ENCODE measurements around the gene ZNF197.
"Not testable (repeated sequence)": the region's sequence is repeated elsewhere in the genome, so short reads cannot be mapped to it uniquely, and the experiment has no call there.

ZNF197 gene

GRCh38 chr3:44647771-44648170 is 22.9 kb downstream of the ZNF197 start:
- Mint-ChIP-seq H3K27ac (peak overlapping the region; percentile 73), H3K36me3 (peaks cover 19% of the 10 kb centered on the region), H3K9me3 (peaks cover 6% of the 10 kb centered on the region), H3K4me1 (peaks cover 11% of the 10 kb centered on the region), H3K4me3 (peak overlapping the region; percentile 68)
- no peak for DNase-seq (ENCODE audit: low spot score in 2 of 2)
- ATAC-seq = no peak

- Mint-ChIP-seq H3K4me1 (peaks cover 11% of the 10 kb centered on the region), H3K27ac (peak within 1 kb of the TSS; percentile 73), H3K9me3 (peaks cover 6% of the 10 kb centered on the region), H3K4me3 (peak within 1 kb of the TSS; percentile 68), H3K36me3 (peaks cover 17% of the 10 kb centered on the region)
- ATAC-seq = peak; percentile 86
- DNase-seq (ENCODE audit: low spot score in 2 of 2) = peak; percentile 14 to 68
These were observed 23.9 kb downstream of the ZNF197 start, which contains the start of gene ZNF35 for GRCh38 chr3:44648564-44649229. ZNF35 (plus strand) TSS chr3:44648732; CDS start chr3:44651068, 2,336 bp downstream.

- no peak overlapping the region for H3K27ac Mint-ChIP-seq
These were observed 24.9 kb downstream of the ZNF197 start for GRCh38 chr3:44649709-44650108.

GRCh38 chr3:44654039-44654438 is 29.2 kb downstream of the ZNF197 start:
- no peak for DNase-seq (ENCODE audit: low spot score in 2 of 2)
- H3K36me3 Mint-ChIP-seq = peaks cover 56% of the 10 kb centered on the region
- H3K4me3 Mint-ChIP-seq = no peak overlapping the region
- no peak for ATAC-seq
- H3K4me1 Mint-ChIP-seq = peaks cover 3% of the 10 kb centered on the region
- no peak overlapping the region for H3K27ac Mint-ChIP-seq
- peaks cover 12% of the 10 kb centered on the region for H3K9me3 Mint-ChIP-seq

More at GRCh38 chr3:44649709-44650108, 24.9 kb downstream of the ZNF197 start:
- H3K9me3 Mint-ChIP-seq = peaks cover 6% of the 10 kb centered on the region
- H3K4me3 Mint-ChIP-seq = no peak overlapping the region
- ATAC-seq (no peak), DNase-seq (ENCODE audit: low spot score in 2 of 2) (no peak)
- peaks cover 24% of the 10 kb centered on the region for H3K36me3 Mint-ChIP-seq
- H3K4me1 Mint-ChIP-seq = peaks cover 11% of the 10 kb centered on the region

GRCh38 chr3:44659015-44659414 is 34.2 kb downstream of the ZNF197 start:
- no peak overlapping the region for H3K4me3 Mint-ChIP-seq
- no peak for DNase-seq (ENCODE audit: low spot score in 2 of 2)
- no peak for ATAC-seq
- no peaks in the 10 kb centered on the region for H3K4me1 Mint-ChIP-seq
- H3K27ac Mint-ChIP-seq = no peak overlapping the region
- H3K36me3 Mint-ChIP-seq = peaks cover 52% of the 10 kb centered on the region
- peaks cover 18% of the 10 kb centered on the region for H3K9me3 Mint-ChIP-seq

GRCh38 chr3:44659434-44659833 is 34.6 kb downstream of the ZNF197 start:
- H3K9me3 Mint-ChIP-seq = peaks cover 18% of the 10 kb centered on the region
- ATAC-seq = no peak
- H3K4me3 Mint-ChIP-seq = no peak overlapping the region
- no peaks in the 10 kb centered on the region for H3K4me1 Mint-ChIP-seq
- H3K27ac Mint-ChIP-seq = no peak overlapping the region
- peaks cover 48% of the 10 kb centered on the region for H3K36me3 Mint-ChIP-seq
- no peak for DNase-seq (ENCODE audit: low spot score in 2 of 2)

GRCh38 chr3:44661189-44661588 is 36.4 kb downstream of the ZNF197 start:
- Mint-ChIP-seq H3K27ac (no peak overlapping the region), H3K4me3 (no peak overlapping the region), H3K9me3 (peaks cover 18% of the 10 kb centered on the region), H3K36me3 (peaks cover 40% of the 10 kb centered on the region), H3K4me1 (no peaks in the 10 kb centered on the region)
- no peak for DNase-seq (ENCODE audit: low spot score in 2 of 2)
- no peak for ATAC-seq

GRCh38 chr3:44665173-44665572 is 40.3 kb downstream of the ZNF197 start:
- no peak overlapping the region for H3K4me3 Mint-ChIP-seq
- no peaks in the 10 kb centered on the region for H3K4me1 Mint-ChIP-seq
- H3K36me3 Mint-ChIP-seq = peaks cover 4% of the 10 kb centered on the region
- DNase-seq (ENCODE audit: low spot score in 2 of 2) (no peak), ATAC-seq (no peak)
- H3K27ac Mint-ChIP-seq = no peak overlapping the region
- peaks cover 11% of the 10 kb centered on the region for H3K9me3 Mint-ChIP-seq

- DNase-seq (ENCODE audit: low spot score in 2 of 2) (no peak), ATAC-seq (no peak)
- no peaks in the 10 kb centered on the region for H3K36me3 Mint-ChIP-seq
- H3K4me3 Mint-ChIP-seq = no peak overlapping the region
- no peak overlapping the region for H3K27ac Mint-ChIP-seq
- no peaks in the 10 kb centered on the region for H3K4me1 Mint-ChIP-seq
- peaks cover 8% of the 10 kb centered on the region for H3K9me3 Mint-ChIP-seq
These were observed 41.5 kb downstream of the ZNF197 start for GRCh38 chr3:44666346-44666745.

- no peak for DNase-seq (ENCODE audit: low spot score in 2 of 2)
- peaks cover 14% of the 10 kb centered on the region for H3K9me3 Mint-ChIP-seq
- no peak overlapping the region for H3K27ac Mint-ChIP-seq
- H3K4me3 Mint-ChIP-seq = no peak overlapping the region
- no peaks in the 10 kb centered on the region for H3K4me1 Mint-ChIP-seq
- no peaks in the 10 kb centered on the region for H3K36me3 Mint-ChIP-seq
- ATAC-seq = no peak
These were observed 44.9 kb downstream of the ZNF197 start for GRCh38 chr3:44669760-44670159.

- H3K9me3 Mint-ChIP-seq = peaks cover 12% of the 10 kb centered on the region
- ATAC-seq; H3K27ac Mint-ChIP-seq; DNase-seq (ENCODE audit: low spot score in 2 of 2); H3K4me3 Mint-ChIP-seq; H3K4me1 Mint-ChIP-seq; H3K36me3 Mint-ChIP-seq: not testable (repeated sequence)
These were observed 48.6 kb downstream of the ZNF197 start for GRCh38 chr3:44673466-44673865.

- no peak for ATAC-seq
- Mint-ChIP-seq H3K4me3 (no peak overlapping the region), H3K27ac (no peak overlapping the region), H3K9me3 (peaks cover 12% of the 10 kb centered on the region), H3K36me3 (no peaks in the 10 kb centered on the region), H3K4me1 (no peaks in the 10 kb centered on the region)
- DNase-seq (ENCODE audit: low spot score in 2 of 2) = no peak
These were observed 49.4 kb downstream of the ZNF197 start for GRCh38 chr3:44674211-44674610.

- ATAC-seq = no peak
- H3K9me3 Mint-ChIP-seq = peaks cover 17% of the 10 kb centered on the region
- H3K4me1 Mint-ChIP-seq = no peaks in the 10 kb centered on the region
- DNase-seq (ENCODE audit: low spot score in 2 of 2) = no peak
- H3K4me3 Mint-ChIP-seq = no peak overlapping the region
- H3K36me3 Mint-ChIP-seq = no peaks in the 10 kb centered on the region
- H3K27ac Mint-ChIP-seq = no peak overlapping the region
These were observed 53.8 kb downstream of the ZNF197 start for GRCh38 chr3:44678480-44679116.

GRCh38 chr3:44680921-44681455 is 56.2 kb downstream of the ZNF197 start:
- Mint-ChIP-seq H3K4me3 (no peak overlapping the region), H3K27ac (no peak overlapping the region), H3K4me1 (peaks cover 14% of the 10 kb centered on the region), H3K36me3 (peaks cover 7% of the 10 kb centered on the region), H3K9me3 (peaks cover 14% of the 10 kb centered on the region)
- ATAC-seq (no peak), DNase-seq (ENCODE audit: low spot score in 2 of 2) (no peak)

GRCh38 chr3:44682182-44682896 is 57.5 kb downstream of the ZNF197 start:
- Mint-ChIP-seq H3K4me1 (peaks cover 14% of the 10 kb centered on the region), H3K36me3 (peaks cover 7% of the 10 kb centered on the region)
- no peak for DNase-seq (ENCODE audit: low spot score in 2 of 2)

More at GRCh38 chr3:44682182-44682896, 57.5 kb downstream of the ZNF197 start:
- no peak for ATAC-seq
- Mint-ChIP-seq H3K4me3 (no peak overlapping the region), H3K9me3 (peaks cover 18% of the 10 kb centered on the region), H3K27ac (no peak overlapping the region)
